ENCODE data around the gene FHIP1A.

Gene FHIP1A

GRCh38 chr4:151429957-151430570, 21.1 kb downstream of the FHIP1A start:
- Mint-ChIP-seq H3K27ac (no peak overlapping the region), H3K9me3 (no peaks in the 10 kb centered on the region), H3K27me3 (peaks cover 9% of the 10 kb centered on the region), H3K4me3 (no peak overlapping the region), H3K4me1 (ENCODE audit: low read depth) (no peaks in the 10 kb centered on the region), H3K36me3 (ENCODE audit: low read depth) (no peaks in the 10 kb centered on the region)
- intact Hi-C loops (cut with micrococcal nuclease), result no loop called here

- Mint-ChIP-seq H3K36me3 (ENCODE audit: low read depth) (no peaks in the 10 kb centered on the region), H3K27me3 (peaks cover 5% of the 10 kb centered on the region), H3K27ac (no peak overlapping the region), H3K4me3 (no peak overlapping the region), H3K4me1 (ENCODE audit: low read depth) (no peaks in the 10 kb centered on the region), H3K9me3 (no peaks in the 10 kb centered on the region)
- intact Hi-C loops (cut with micrococcal nuclease), result no loop called here
Observed at GRCh38 chr4:151430740-151431457, 21.9 kb downstream of the FHIP1A start.

- H3K9me3 Mint-ChIP-seq, result no peaks in the 10 kb centered on the region
- H3K4me1 Mint-ChIP-seq (ENCODE audit: low read depth), result no peaks in the 10 kb centered on the region
- intact Hi-C loops (cut with micrococcal nuclease), result no loop called here
- no peak overlapping the region for H3K27ac Mint-ChIP-seq
- no peak overlapping the region for H3K4me3 Mint-ChIP-seq
- peaks cover 5% of the 10 kb centered on the region for H3K27me3 Mint-ChIP-seq
- no peaks in the 10 kb centered on the region for H3K36me3 Mint-ChIP-seq (ENCODE audit: low read depth)
Observed at GRCh38 chr4:151431728-151432127, 22.8 kb downstream of the FHIP1A start.

- no peak overlapping the region for H3K27ac Mint-ChIP-seq
- peaks cover 5% of the 10 kb centered on the region for H3K27me3 Mint-ChIP-seq
- no peaks in the 10 kb centered on the region for H3K4me1 Mint-ChIP-seq (ENCODE audit: low read depth)
- H3K9me3 Mint-ChIP-seq, result no peaks in the 10 kb centered on the region
- no peaks in the 10 kb centered on the region for H3K36me3 Mint-ChIP-seq (ENCODE audit: low read depth)
- intact Hi-C loops (cut with micrococcal nuclease), result no loop called here
- H3K4me3 Mint-ChIP-seq, result no peak overlapping the region
Observed at GRCh38 chr4:151432654-151433053, 23.7 kb downstream of the FHIP1A start.

GRCh38 chr4:151434183-151434860, 25.3 kb downstream of the FHIP1A start:
- Mint-ChIP-seq H3K4me3 (no peak overlapping the region), H3K36me3 (ENCODE audit: low read depth) (no peaks in the 10 kb centered on the region), H3K4me1 (ENCODE audit: low read depth) (no peaks in the 10 kb centered on the region), H3K27me3 (no peaks in the 10 kb centered on the region), H3K27ac (no peak overlapping the region), H3K9me3 (no peaks in the 10 kb centered on the region)
- intact Hi-C loops (cut with micrococcal nuclease), result no loop called here

- Mint-ChIP-seq H3K4me3 (no peak overlapping the region), H3K27me3 (peaks cover 1% of the 10 kb centered on the region), H3K4me1 (ENCODE audit: low read depth) (no peaks in the 10 kb centered on the region), H3K9me3 (no peaks in the 10 kb centered on the region), H3K27ac (no peak overlapping the region), H3K36me3 (ENCODE audit: low read depth) (no peaks in the 10 kb centered on the region)
- intact Hi-C loops (cut with micrococcal nuclease), result no loop called here
Observed at GRCh38 chr4:151436093-151436518, 27.1 kb downstream of the FHIP1A start.

GRCh38 chr4:151437505-151437904, 28.5 kb downstream of the FHIP1A start:
- no peaks in the 10 kb centered on the region for H3K4me1 Mint-ChIP-seq (ENCODE audit: low read depth)
- H3K36me3 Mint-ChIP-seq (ENCODE audit: low read depth), result no peaks in the 10 kb centered on the region
- intact Hi-C loops (cut with micrococcal nuclease), result no loop called here
- H3K4me3 Mint-ChIP-seq, result no peak overlapping the region
- H3K9me3 Mint-ChIP-seq, result no peaks in the 10 kb centered on the region
- H3K27ac Mint-ChIP-seq, result no peak overlapping the region
- H3K27me3 Mint-ChIP-seq, result peaks cover 1% of the 10 kb centered on the region

GRCh38 chr4:151438154-151438553, 29.2 kb downstream of the FHIP1A start:
- H3K4me3 Mint-ChIP-seq, result no peak overlapping the region
- no peaks in the 10 kb centered on the region for H3K36me3 Mint-ChIP-seq (ENCODE audit: low read depth)
- H3K9me3 Mint-ChIP-seq, result no peaks in the 10 kb centered on the region
- H3K27me3 Mint-ChIP-seq, result peaks cover 1% of the 10 kb centered on the region
- intact Hi-C loops (cut with micrococcal nuclease), result no loop called here
- H3K27ac Mint-ChIP-seq, result no peak overlapping the region
- no peaks in the 10 kb centered on the region for H3K4me1 Mint-ChIP-seq (ENCODE audit: low read depth)

- H3K9me3 Mint-ChIP-seq, result no peaks in the 10 kb centered on the region
- no peaks in the 10 kb centered on the region for H3K4me1 Mint-ChIP-seq (ENCODE audit: low read depth)
- no peaks in the 10 kb centered on the region for H3K36me3 Mint-ChIP-seq (ENCODE audit: low read depth)
- intact Hi-C loops (cut with micrococcal nuclease), result no loop called here
- no peak overlapping the region for H3K4me3 Mint-ChIP-seq
- H3K27me3 Mint-ChIP-seq, result peaks cover 4% of the 10 kb centered on the region
- no peak overlapping the region for H3K27ac Mint-ChIP-seq
Observed at GRCh38 chr4:151439320-151439719, 30.3 kb downstream of the FHIP1A start.

- H3K9me3 Mint-ChIP-seq, result no peaks in the 10 kb centered on the region
- H3K36me3 Mint-ChIP-seq (ENCODE audit: low read depth), result no peaks in the 10 kb centered on the region
- intact Hi-C loops (cut with micrococcal nuclease), result no loop called here
- H3K27ac Mint-ChIP-seq, result no peak overlapping the region
- peaks cover 7% of the 10 kb centered on the region for H3K27me3 Mint-ChIP-seq
- H3K4me3 Mint-ChIP-seq, result no peak overlapping the region
- no peaks in the 10 kb centered on the region for H3K4me1 Mint-ChIP-seq (ENCODE audit: low read depth)
Observed at GRCh38 chr4:151442002-151442401, 33.0 kb downstream of the FHIP1A start.

- Mint-ChIP-seq H3K9me3 (no peaks in the 10 kb centered on the region), H3K4me3 (no peak overlapping the region), H3K4me1 (ENCODE audit: low read depth) (no peaks in the 10 kb centered on the region), H3K27ac (no peak overlapping the region), H3K36me3 (ENCODE audit: low read depth) (no peaks in the 10 kb centered on the region), H3K27me3 (peaks cover 7% of the 10 kb centered on the region)
- intact Hi-C loops (cut with micrococcal nuclease), result no loop called here
Observed at GRCh38 chr4:151443247-151443646, 34.3 kb downstream of the FHIP1A start.

GRCh38 chr4:151443752-151444151, 34.8 kb downstream of the FHIP1A start:
- H3K27ac Mint-ChIP-seq, result no peak overlapping the region
- H3K4me3 Mint-ChIP-seq, result no peak overlapping the region
- H3K27me3 Mint-ChIP-seq, result peaks cover 7% of the 10 kb centered on the region
- intact Hi-C loops (cut with micrococcal nuclease), result no loop called here
- H3K36me3 Mint-ChIP-seq (ENCODE audit: low read depth), result no peaks in the 10 kb centered on the region
- H3K4me1 Mint-ChIP-seq (ENCODE audit: low read depth), result no peaks in the 10 kb centered on the region
- H3K9me3 Mint-ChIP-seq, result no peaks in the 10 kb centered on the region

- Mint-ChIP-seq H3K4me3 (no peak overlapping the region), H3K27me3 (peaks cover 5% of the 10 kb centered on the region), H3K27ac (no peak overlapping the region), H3K4me1 (ENCODE audit: low read depth) (no peaks in the 10 kb centered on the region), H3K36me3 (ENCODE audit: low read depth) (no peaks in the 10 kb centered on the region), H3K9me3 (no peaks in the 10 kb centered on the region)
- intact Hi-C loops (cut with micrococcal nuclease), result no loop called here
Observed at GRCh38 chr4:151446208-151446607, 37.2 kb downstream of the FHIP1A start.

GRCh38 chr4:151454513-151454912, 45.5 kb downstream of the FHIP1A start:
- H3K4me1 Mint-ChIP-seq (ENCODE audit: low read depth), result no peaks in the 10 kb centered on the region
- H3K27me3 Mint-ChIP-seq, result peaks cover 3% of the 10 kb centered on the region
- no peak overlapping the region for H3K4me3 Mint-ChIP-seq

More at GRCh38 chr4:151454513-151454912, 45.5 kb downstream of the FHIP1A start:
- H3K36me3 Mint-ChIP-seq (ENCODE audit: low read depth), result no peaks in the 10 kb centered on the region
- no peak overlapping the region for H3K27ac Mint-ChIP-seq
- intact Hi-C loops (cut with micrococcal nuclease), result no loop called here
- H3K9me3 Mint-ChIP-seq, result no peaks in the 10 kb centered on the region
